GM12878 (cell line): ENCODE data around the gene ACVR1B. TPM values are rescaled to one million over a fixed set of nuclear protein-coding genes. Genes with fewer than 3 reads are reported as not detected.

Experiments
- ATAC-seq: fragments of 200-7000 bp; cut with Tn5 transposase; 3 replicates; pipeline ENCODE4 v1.9.1; 2020; ENCODE audit warnings: mild to moderate bottlenecking, moderate library complexity
- BruUV-seq: library from RNA; stranded (reverse); fragments of 400-500 nt; replicated peaks from 2 replicates; lab custom pipeline; 2021; lab: Mats Ljungman, UMichigan
- CTCF ChIA-PET: fragments of 300-600 bp; sonication (Branson Sonifier 250); formaldehyde crosslinking; extraction: SDS; loops from one replicate; lab custom pipeline; 2021; ENCODE audit warnings: inconsistent platforms; lab: Yijun Ruan, JAX
- POLR2A ChIA-PET: fragments of 350-600 bp; formaldehyde crosslinking; extraction: SDS; loops from one replicate; lab custom pipeline; 2021; ENCODE audit warnings: inconsistent platforms; lab: Charles Lee
- RAD21 ChIA-PET: fragments of 300-600 bp; sonication (Branson Sonifier 250); formaldehyde crosslinking; loops from one replicate; lab custom pipeline; 2023; ENCODE audit warnings: antibody characterized with exemption; ENCODE audit not compliant: unreplicated experiment; lab: Charles Lee
- SMC1A ChIA-PET: fragments of 300-600 bp; sonication (Branson Sonifier 250); formaldehyde crosslinking; loops from one replicate; lab custom pipeline; 2023; ENCODE audit not compliant: unreplicated experiment, uncharacterized antibody; lab: Charles Lee
- DNase-seq: peaks from one replicate; pipeline ENCODE4 v3.0.0-alpha.2; 2011; ENCODE audit warnings: low read depth, low spot score
- FAIRE-seq: peaks from 3 replicates; lab custom pipeline; 2011; peaks lifted over from hg19 to GRCh38; lab: Jason Lieb, UNC
- H2AFZ ChIP-seq: 2 replicates; pipeline ENCODE4 v1.6.0; 2011; ENCODE audit warnings: low read depth, low read length, control low read depth; ENCODE audit not compliant: control insufficient read depth
- H3K27ac ChIP-seq: 2 replicates; pipeline ENCODE4 v1.5.1; 2011; ENCODE audit warnings: control low read depth; ENCODE audit not compliant: control insufficient read depth, insufficient read depth
- H3K27me3 ChIP-seq, 2 experiments: replicated peaks in 1 of 2; 2 replicates each; pipeline versions ENCODE4 v1.6.0 to v1.6.1; 2011; ENCODE audit warnings: low read length in 1 of 2; ENCODE audit not compliant: control insufficient read depth in 2 of 2, insufficient read depth in 2 of 2
- H3K36me3 ChIP-seq, 2 experiments: 2 replicates each; pipeline ENCODE4 v1.5.1; 2011; ENCODE audit warnings: low read length in 1 of 2; ENCODE audit not compliant: control insufficient read depth in 2 of 2, insufficient read depth in 2 of 2
- H3K4me1 ChIP-seq: 2 replicates; pipeline ENCODE4 v1.6.1; 2011; ENCODE audit warnings: mild to moderate bottlenecking, low read length, moderate library complexity, mixed read lengths; ENCODE audit not compliant: control insufficient read depth, insufficient read depth
- H3K4me2 ChIP-seq: 2 replicates; pipeline ENCODE4 v1.6.0; 2011; ENCODE audit warnings: control low read depth; ENCODE audit not compliant: control insufficient read depth, insufficient read depth
- H3K4me3 ChIP-seq: fragments of 200-600 bp; sonication (generic); 2 replicates; pipeline ENCODE4 v1.5.1; 2016
- H3K79me2 ChIP-seq: 2 replicates; pipeline ENCODE4 v1.6.0; 2011; ENCODE audit warnings: low read length; ENCODE audit not compliant: control insufficient read depth, insufficient read depth
- H3K9ac ChIP-seq: 2 replicates; pipeline ENCODE4 v1.8.0; 2011; ENCODE audit warnings: low read length, control low read depth, mixed read lengths; ENCODE audit not compliant: control insufficient read depth, insufficient read depth
- H3K9me3 ChIP-seq: replicated peaks from 3 replicates; pipeline ENCODE4 v1.5.1; 2011; ENCODE audit warnings: mild to moderate bottlenecking, low read length; ENCODE audit not compliant: control insufficient read depth, insufficient read depth
- H4K20me1 ChIP-seq: 2 replicates; pipeline ENCODE4 v1.6.0; 2011; ENCODE audit not compliant: control insufficient read depth, insufficient read depth
- BMI1 ChIP-seq: fragments of 450-650 bp; IDR thresholded peaks from 2 replicates; pipeline ENCODE4 v1.6.1; 2016; ENCODE audit warnings: mild to moderate bottlenecking, moderate library complexity, borderline replicate concordance
- CBFB ChIP-seq: IDR thresholded peaks from 2 replicates; pipeline ENCODE4 v1.6.1; 2016; ENCODE audit warnings: antibody characterized with exemption, low read depth
- EGR1 ChIP-seq, 2 experiments: IDR thresholded peaks; 1 replicate in 1 of 2; 2 replicates in 1 of 2; pipeline ENCODE4 v1.6.1; 2011 to 2012; ENCODE audit warnings: low read depth in 2 of 2, low read length in 2 of 2, borderline replicate concordance in 1 of 2, mild to moderate bottlenecking in 1 of 2, moderate library complexity in 1 of 2
- HDGF ChIP-seq: fragments of 450-650 bp; IDR thresholded peaks from 2 replicates; pipeline ENCODE4 v1.6.1; 2016; ENCODE audit warnings: antibody characterized with exemption
- IKZF2 ChIP-seq, 2 experiments: fragments of 450-650 bp; IDR thresholded peaks; 2 replicates each; pipeline ENCODE4 v1.6.1; 2017; ENCODE audit warnings: mild to moderate bottlenecking in 2 of 2, moderate library complexity in 2 of 2
- MEF2A ChIP-seq: IDR thresholded peaks from 2 replicates; pipeline ENCODE4 v1.6.1; 2011; ENCODE audit warnings: low read depth, mild to moderate bottlenecking, low read length, moderate library complexity; ENCODE audit not compliant: insufficient read depth
- MTA3 ChIP-seq: IDR thresholded peaks from 2 replicates; pipeline ENCODE4 v1.6.1; 2012; ENCODE audit warnings: low read length, inconsistent platforms, borderline replicate concordance
- MXI1 ChIP-seq: fragments of 150-350 bp; IDR thresholded peaks from 2 replicates; pipeline ENCODE4 v1.6.1; 2011; ENCODE audit warnings: low read depth, mild to moderate bottlenecking, inconsistent platforms, low read length, improper control_type of control experiment
- TARDBP ChIP-seq: IDR thresholded peaks from 2 replicates; pipeline ENCODE4 v1.6.1; 2016; ENCODE audit warnings: borderline replicate concordance
- ZNF622 ChIP-seq: fragments of 450-650 bp; IDR thresholded peaks from 2 replicates; pipeline ENCODE4 v1.6.1; 2017; ENCODE audit warnings: mild to moderate bottlenecking, inconsistent platforms
- ZSCAN29 ChIP-seq: fragments of 450-650 bp; IDR thresholded peaks from 2 replicates; pipeline ENCODE4 v1.6.1; 2017; ENCODE audit warnings: mild to moderate bottlenecking, moderate library complexity
- whole genome bisulfite sequencing: methylation state at CpG from one replicate; pipeline ENCODE4 v1.1.6; 2016; ENCODE audit warnings: low lambda C conversion rate; ENCODE audit not compliant: insufficient replicate concordance, insufficient coverage; ENCODE audit errors: missing lambda C conversion rate; 5-methylcytosine and 5-hydroxymethylcytosine counted together
- in situ Hi-C: fragments of 300-500 bp; cut with MboI; formaldehyde crosslinking; loops from 9 replicates; pipeline ENCODE4 v1.14.3; 2018; ENCODE audit warnings: mixed read lengths
- intact Hi-C: fragments of 100-400 bp; cut with micrococcal nuclease; formaldehyde crosslinking; loops from one replicate; pipeline ENCODE4 v1.14.2; 2022; ENCODE audit not compliant: unreplicated experiment
- polyA plus RNA-seq, 11 experiments: library from polyadenylated mRNA; depleted of rRNA in 4 of 11; unstranded in 6 of 11; stranded (reverse) in 5 of 11; fragments of >200 nt; fragmentation: Nextera tagmentation in 4 of 11; fragmentation: Illumina TruSeq in 1 of 11; extraction: Ambion mirVana in 4 of 11; extraction: Trizol in 1 of 11; gene quantifications; 1 replicate in 1 of 11; 2 replicates in 10 of 11; pipeline versions ENCODE4 v1.2.1 to v1.2.3, GENCODE V29; 2011 to 2016; ENCODE audit warnings: inconsistent platforms in 2 of 11, missing spikeins in 2 of 11, low read depth in 1 of 11
- total RNA-seq, 4 experiments: library from RNA; depleted of rRNA in 3 of 4; stranded (reverse); fragments of >200 nt in 3 of 4; fragmentation: Illumina TruSeq in 1 of 4; extraction: Trizol in 1 of 4; gene quantifications; 2 replicates each; pipeline versions ENCODE4 v1.2.1 to v1.2.3, GENCODE V29; 2013 to 2021
- TF ChIP-seq, protein P1 (sequence below): fragments of 450-650 bp; IDR thresholded peaks from 2 replicates; pipeline ENCODE4 v1.6.1; 2016; ENCODE audit warnings: mild to moderate bottlenecking
- TF ChIP-seq, protein P2 (sequence below): IDR thresholded peaks from 2 replicates; pipeline ENCODE4 v1.6.1; 2011; ENCODE audit warnings: mild to moderate bottlenecking, low read depth, low read length, moderate library complexity; ENCODE audit not compliant: insufficient replicate concordance
- TF ChIP-seq, protein P3 (sequence below): fragments of 450-650 bp; IDR thresholded peaks from 2 replicates; pipeline ENCODE4 v1.6.1; 2017; ENCODE audit warnings: low read depth, mild to moderate bottlenecking, moderate library complexity
- TF ChIP-seq, protein P4 (sequence below): fragments of 450-650 bp; IDR thresholded peaks from 2 replicates; pipeline ENCODE4 v1.6.1; 2017; ENCODE audit warnings: mild to moderate bottlenecking, moderate library complexity

The ACVR1B gene
- total and polyA plus RNA-seq, 10 of the 15 experiments (the other 5 are each of a cell fraction or from before 2014, with no cell fraction given) = 0.02 to 0.69 (median 0.16) TPM; not detected in 2

DNA sequence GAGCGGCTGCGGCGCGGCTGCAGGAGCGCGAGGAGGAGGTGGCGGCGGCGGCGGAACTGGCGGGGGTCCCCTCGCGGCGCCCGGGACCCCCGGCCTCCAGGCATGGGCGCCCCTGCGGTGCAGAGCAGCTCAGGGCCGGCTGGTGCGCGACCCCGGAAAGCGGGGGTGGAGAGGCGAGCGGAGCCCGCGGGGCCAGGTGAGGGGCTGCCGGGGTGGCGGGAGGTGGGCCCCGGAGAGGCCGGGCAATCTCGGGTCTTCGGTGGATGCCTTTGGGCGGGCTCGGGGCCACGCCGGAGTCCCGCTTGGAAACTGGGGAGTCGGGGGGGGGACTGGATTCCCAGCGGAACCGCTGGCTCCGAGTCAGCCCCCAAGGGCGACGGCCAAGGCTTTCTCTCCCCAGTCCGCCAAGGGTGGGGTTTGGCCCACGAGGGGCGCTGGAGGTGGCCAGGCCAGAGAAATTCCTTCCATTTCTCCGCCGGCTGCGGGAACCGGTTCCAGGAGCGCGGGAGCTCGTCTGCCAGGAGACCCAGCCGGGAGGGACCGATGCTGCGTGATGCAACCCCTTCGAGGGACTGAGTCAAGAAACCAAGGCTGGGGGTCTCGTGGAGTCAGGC lies 85.9 kb downstream of the ACVR1B start:
- ChIA-PET RAD21 (interaction anchor here (0.6 to 4.0 kb wide), 7 partner anchors 12 to 275 kb away, joined by 3 to 15 read pairs (median 7); partner anchors contain the start of genes ATG101 and NR4A1), SMC1A (interaction anchor here (0.6 to 2.3 kb wide), 5 partner anchors 11 to 80 kb away, joined by 3 to 8 read pairs (median 6); no protein-coding TSS in a partner anchor), POLR2A (interaction anchor here (1.0 to 6.0 kb wide), 2 partner anchors 11 to 14 kb away, joined by 3 to 24 read pairs; partner anchors contain the start of gene NR4A1), CTCF (interaction anchor here (0.6 to 5.5 kb wide), 6 partner anchors 11 to 80 kb away, joined by 3 to 33 read pairs (median 4); partner anchors contain the start of gene NR4A1)
- Histone ChIP-seq H3K4me2 (peak overlapping the region; percentile 78), H3K79me2 (no peaks in the 10 kb centered on the region), H3K36me3 (no peaks in the 10 kb centered on the region), H3K9ac (peak overlapping the region; percentile 44; the same call in 1 of the 2 replicates), H2AFZ (peak overlapping the region; percentile 25), H3K27me3 (no peaks in the 10 kb centered on the region; a peak in 1 of 4 replicates), H4K20me1 (no peaks in the 10 kb centered on the region), H3K4me3 (peak overlapping the region; percentile 72), H3K9me3 (no peaks in the 10 kb centered on the region), H3K27ac (no peak overlapping the region), H3K4me1 (peaks cover 21% of the 10 kb centered on the region)
- ATAC-seq = no peak
- intact Hi-C loops (no loop called here), in situ Hi-C loops (no loop called here)
- FAIRE-seq = no peak
- BruUV-seq = TSS peak; percentile 61
- DNase-seq = no peak
- WGBS = 9% methylated on average over 43 of the region's 59 CpGs
- TF ChIP-seq, protein P1, sequence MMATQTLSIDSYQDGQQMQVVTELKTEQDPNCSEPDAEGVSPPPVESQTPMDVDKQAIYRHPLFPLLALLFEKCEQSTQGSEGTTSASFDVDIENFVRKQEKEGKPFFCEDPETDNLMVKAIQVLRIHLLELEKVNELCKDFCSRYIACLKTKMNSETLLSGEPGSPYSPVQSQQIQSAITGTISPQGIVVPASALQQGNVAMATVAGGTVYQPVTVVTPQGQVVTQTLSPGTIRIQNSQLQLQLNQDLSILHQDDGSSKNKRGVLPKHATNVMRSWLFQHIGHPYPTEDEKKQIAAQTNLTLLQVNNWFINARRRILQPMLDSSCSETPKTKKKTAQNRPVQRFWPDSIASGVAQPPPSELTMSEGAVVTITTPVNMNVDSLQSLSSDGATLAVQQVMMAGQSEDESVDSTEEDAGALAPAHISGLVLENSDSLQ = no peak
- TF ChIP-seq MTA3 (no peak), TARDBP (no peak), MEF2A (no peak), MXI1 (no peak), ZSCAN29 (no peak), CBFB (no peak), IKZF2 (IDR thresholded peaks at IDR 0.05) (0 out of 4 replicates have a peak, but pooled peaks of 1 of the 2 experiments have one; percentile 11), HDGF (no peak), ZNF622 (no peak), EGR1 (IDR thresholded peaks at IDR 0.05; ENCODE audit: borderline replicate concordance in 1 of 2, low read depth in 2 of 2, low read length in 2 of 2) (peak in 1 of 2 experiments; percentile 69; a peak in 2 of 3 replicates), BMI1 (no peak)
- TF ChIP-seq, protein P2, sequence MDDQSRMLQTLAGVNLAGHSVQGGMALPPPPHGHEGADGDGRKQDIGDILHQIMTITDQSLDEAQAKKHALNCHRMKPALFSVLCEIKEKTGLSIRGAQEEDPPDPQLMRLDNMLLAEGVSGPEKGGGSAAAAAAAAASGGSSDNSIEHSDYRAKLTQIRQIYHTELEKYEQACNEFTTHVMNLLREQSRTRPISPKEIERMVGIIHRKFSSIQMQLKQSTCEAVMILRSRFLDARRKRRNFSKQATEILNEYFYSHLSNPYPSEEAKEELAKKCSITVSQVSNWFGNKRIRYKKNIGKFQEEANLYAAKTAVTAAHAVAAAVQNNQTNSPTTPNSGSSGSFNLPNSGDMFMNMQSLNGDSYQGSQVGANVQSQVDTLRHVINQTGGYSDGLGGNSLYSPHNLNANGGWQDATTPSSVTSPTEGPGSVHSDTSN = no peak
- TF ChIP-seq, protein P3, sequence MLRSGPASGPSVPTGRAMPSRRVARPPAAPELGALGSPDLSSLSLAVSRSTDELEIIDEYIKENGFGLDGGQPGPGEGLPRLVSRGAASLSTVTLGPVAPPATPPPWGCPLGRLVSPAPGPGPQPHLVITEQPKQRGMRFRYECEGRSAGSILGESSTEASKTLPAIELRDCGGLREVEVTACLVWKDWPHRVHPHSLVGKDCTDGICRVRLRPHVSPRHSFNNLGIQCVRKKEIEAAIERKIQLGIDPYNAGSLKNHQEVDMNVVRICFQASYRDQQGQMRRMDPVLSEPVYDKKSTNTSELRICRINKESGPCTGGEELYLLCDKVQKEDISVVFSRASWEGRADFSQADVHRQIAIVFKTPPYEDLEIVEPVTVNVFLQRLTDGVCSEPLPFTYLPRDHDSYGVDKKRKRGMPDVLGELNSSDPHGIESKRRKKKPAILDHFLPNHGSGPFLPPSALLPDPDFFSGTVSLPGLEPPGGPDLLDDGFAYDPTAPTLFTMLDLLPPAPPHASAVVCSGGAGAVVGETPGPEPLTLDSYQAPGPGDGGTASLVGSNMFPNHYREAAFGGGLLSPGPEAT = no peak
- TF ChIP-seq, protein P4, sequence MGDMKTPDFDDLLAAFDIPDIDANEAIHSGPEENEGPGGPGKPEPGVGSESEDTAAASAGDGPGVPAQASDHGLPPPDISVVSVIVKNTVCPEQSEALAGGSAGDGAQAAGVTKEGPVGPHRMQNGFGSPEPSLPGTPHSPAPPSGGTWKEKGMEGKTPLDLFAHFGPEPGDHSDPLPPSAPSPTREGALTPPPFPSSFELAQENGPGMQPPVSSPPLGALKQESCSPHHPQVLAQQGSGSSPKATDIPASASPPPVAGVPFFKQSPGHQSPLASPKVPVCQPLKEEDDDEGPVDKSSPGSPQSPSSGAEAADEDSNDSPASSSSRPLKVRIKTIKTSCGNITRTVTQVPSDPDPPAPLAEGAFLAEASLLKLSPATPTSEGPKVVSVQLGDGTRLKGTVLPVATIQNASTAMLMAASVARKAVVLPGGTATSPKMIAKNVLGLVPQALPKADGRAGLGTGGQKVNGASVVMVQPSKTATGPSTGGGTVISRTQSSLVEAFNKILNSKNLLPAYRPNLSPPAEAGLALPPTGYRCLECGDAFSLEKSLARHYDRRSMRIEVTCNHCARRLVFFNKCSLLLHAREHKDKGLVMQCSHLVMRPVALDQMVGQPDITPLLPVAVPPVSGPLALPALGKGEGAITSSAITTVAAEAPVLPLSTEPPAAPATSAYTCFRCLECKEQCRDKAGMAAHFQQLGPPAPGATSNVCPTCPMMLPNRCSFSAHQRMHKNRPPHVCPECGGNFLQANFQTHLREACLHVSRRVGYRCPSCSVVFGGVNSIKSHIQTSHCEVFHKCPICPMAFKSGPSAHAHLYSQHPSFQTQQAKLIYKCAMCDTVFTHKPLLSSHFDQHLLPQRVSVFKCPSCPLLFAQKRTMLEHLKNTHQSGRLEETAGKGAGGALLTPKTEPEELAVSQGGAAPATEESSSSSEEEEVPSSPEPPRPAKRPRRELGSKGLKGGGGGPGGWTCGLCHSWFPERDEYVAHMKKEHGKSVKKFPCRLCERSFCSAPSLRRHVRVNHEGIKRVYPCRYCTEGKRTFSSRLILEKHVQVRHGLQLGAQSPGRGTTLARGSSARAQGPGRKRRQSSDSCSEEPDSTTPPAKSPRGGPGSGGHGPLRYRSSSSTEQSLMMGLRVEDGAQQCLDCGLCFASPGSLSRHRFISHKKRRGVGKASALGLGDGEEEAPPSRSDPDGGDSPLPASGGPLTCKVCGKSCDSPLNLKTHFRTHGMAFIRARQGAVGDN = no peak
